HG02588 (cell line): ENCODE measurements around the gene TREH.

Experiments
- ATAC-seq: cut with Tn5 transposase; IDR thresholded peaks from one replicate; pipeline ENCODE4 v1.9.1; 2021; ENCODE audit warnings: mild to moderate bottlenecking, moderate library complexity; ENCODE audit not compliant: unreplicated experiment

The TREH gene

GRCh38 chr11:118651820-118652219, 27.6 kb downstream of the TREH start:
- ATAC-seq: no peak

GRCh38 chr11:118650366-118650765, 29.1 kb downstream of the TREH start:
- ATAC-seq: no peak

- no peak for ATAC-seq
Measured at GRCh38 chr11:118649941-118650340, 29.5 kb downstream of the TREH start.

DNA sequence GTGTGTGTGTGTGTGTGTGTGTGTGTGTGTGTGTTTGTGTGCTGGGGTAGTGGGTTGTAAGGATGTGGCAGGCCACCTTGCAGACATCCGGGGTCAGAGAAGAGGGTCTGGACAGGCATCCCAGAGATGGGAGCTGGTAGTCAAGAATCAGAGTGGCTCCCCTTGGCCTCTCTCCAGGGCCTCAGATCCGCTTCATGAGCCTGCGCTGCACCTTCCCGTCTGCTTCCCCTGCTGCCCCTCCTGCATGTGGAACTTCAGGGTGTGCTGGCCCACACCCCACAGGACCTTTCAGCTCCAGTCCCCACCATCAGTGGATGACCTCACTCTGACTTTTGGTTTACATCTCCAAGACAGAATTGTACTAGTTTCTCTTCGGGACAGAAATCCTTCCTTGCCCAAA, 31.2 kb downstream of the TREH start:
- no peak for ATAC-seq

DNA sequence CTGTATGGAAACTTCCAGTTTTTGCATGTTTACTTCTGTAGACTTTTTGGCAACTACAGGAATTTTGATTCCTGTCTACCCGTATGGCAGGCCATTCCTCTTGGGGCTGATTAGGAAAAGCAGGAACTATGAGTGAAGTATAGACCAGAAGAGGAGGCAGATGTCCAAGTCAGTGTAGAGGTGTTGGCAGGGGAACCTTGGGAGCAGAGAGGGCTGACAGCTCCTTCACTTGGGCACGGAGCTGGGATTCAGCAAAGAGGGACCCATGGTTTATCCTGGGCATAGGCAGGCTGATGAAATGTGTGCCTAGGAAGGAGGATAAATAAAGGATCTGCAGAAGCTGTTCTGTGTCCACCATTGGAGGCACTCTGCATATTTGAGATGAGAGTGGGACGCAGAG, 33.1 kb downstream of the TREH start:
- ATAC-seq: no peak

- no peak for ATAC-seq
Measured at GRCh38 chr11:118645066-118645715, 34.3 kb downstream of the TREH start.

DNA sequence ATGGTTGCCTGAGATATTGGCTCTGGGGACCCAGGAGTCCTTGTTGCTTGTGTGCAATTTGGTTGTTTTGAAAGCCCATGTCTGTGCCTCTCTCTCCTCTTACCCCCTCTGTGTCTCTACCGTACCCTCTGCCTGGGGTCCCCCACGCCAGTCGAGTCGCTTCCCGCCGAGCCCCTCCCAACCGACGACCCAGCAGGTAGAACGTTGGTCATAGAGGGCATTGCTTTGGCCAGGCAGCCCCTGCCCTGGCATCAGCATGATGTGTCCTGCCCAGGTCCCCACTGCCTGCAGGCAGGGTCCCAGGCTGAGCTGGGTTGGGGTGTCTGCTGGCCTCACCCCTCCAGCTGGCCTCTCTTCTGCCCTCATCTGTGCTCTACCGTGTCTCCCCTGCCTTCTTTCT, 35.0 kb downstream of the TREH start:
- no peak for ATAC-seq

DNA sequence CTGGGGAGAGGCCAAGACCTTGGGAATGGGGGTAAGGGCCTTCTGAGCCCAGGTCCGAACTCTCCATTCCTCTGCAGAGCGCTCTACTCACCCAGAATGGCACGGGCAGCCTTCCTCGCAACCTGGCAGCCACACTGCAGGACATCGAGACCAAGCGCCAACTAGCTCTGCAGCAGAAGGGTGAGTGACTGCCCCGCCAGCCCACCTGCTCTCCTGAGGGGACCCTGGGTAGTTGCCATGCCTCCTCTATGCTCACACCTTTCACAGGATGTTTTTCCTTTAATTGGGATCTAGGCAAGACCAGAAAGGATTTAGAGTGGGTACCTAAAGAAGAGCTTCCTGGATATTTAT, 35.5 kb downstream of the TREH start:
- ATAC-seq: no peak

DNA sequence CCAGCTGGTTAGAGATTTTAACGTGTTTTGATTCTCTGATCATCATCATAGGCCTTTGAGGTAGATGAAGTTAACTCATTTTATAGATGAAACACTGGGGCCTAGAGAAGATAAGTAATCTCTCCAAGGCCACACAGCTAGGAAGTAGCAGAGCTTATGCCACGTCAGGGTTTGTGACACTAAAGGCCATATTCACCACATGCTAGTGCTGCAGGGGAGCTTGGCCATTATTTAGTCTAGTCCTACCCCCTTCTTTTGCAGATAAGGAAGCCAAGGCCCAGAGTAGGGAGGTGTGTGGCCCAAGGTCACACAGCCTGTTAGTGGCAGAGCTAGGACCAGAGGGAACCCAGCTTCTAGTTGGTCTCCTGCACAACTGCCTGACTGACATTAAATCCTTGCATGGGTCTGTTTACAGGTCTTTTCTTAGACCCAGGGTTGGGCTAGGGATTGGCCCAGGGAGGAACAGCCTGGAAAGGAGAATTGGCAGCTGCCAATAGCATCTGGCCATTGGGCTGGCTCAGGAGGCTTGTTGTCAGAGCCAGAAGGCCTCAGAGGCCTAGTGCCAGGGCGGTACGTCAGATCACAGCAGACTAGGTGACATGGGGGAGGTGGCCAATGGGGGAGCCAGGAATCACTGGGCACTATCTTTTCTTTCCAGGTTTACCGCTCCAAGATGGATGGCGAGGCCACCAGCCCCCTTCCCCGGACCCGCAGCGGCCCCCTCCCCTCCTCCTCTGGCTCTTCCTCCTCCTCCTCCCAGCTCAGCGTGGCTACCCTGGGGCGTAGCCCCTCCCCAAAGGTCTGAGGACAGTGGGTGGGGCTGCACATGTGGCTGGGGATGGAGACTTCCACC, 36.1 kb downstream of the TREH start:
- ATAC-seq: no peak

- ATAC-seq: no peak
Measured at GRCh38 chr11:118641397-118642019, 37.9 kb downstream of the TREH start.

DNA sequence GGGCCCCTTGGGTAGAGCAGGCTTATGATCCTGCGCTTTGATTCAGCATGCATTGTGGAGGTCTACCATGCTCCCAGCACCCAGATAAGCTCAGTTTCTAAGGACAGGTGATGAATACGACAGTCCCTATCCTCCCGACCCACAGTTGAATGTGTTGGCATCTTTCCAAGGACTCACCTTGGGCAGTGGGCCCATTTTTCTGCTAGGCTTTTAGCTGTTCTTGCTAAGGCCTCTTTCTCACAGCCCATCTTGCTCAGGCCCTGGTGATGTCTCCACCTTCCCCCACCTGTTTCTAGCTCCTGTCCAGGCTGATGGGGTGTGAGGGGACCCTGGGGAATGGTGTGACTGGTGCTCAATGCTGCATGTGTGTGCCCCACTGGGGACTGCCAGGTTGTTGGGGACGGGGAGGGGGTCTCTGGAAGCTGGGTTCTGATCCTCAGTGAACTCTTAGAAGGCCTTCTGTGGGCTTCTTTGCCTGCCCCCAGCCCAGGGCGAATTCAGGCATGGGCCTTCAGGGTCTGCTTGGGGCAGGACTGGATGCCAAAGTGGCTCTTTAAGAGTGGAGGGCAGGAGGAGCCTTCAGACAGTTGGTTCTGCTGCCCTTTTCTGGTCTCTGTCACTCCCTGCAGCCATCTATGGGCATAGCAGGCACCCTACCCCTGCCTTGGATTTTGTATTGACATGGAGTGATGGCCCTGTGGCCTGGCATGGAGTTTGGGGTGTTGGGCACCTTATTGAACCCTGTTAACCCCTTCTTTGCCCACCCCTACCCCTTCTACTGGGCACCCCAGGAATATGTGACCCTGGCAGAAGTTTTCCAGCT, 38.9 kb downstream of the TREH start:
- ATAC-seq: no peak

- ATAC-seq: no peak
Measured at GRCh38 chr11:118639899-118640298, 39.6 kb downstream of the TREH start.

DNA sequence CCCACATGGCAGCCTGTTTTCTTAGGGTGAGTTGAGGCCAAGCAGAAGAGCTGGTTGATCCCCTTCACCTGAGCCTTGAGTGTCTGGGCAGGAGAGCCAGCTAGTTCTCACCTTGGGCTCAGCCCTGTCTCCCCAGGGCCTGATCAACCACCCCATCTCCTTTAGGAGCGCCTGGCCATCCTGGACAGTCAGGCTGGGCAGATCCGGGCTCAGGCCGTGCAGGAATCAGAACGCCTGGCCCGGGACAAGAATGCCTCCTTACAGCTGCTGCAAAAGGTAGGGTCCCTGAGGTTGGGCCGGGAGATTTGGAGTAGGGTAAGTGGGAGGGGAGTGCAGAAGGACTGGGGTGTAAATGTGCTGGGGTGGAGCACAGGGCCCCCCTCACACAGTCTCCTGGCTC, 40.7 kb downstream of the TREH start:
- ATAC-seq: no peak

- ATAC-seq: no peak
Measured at GRCh38 chr11:118636569-118637290, 42.7 kb downstream of the TREH start.

DNA sequence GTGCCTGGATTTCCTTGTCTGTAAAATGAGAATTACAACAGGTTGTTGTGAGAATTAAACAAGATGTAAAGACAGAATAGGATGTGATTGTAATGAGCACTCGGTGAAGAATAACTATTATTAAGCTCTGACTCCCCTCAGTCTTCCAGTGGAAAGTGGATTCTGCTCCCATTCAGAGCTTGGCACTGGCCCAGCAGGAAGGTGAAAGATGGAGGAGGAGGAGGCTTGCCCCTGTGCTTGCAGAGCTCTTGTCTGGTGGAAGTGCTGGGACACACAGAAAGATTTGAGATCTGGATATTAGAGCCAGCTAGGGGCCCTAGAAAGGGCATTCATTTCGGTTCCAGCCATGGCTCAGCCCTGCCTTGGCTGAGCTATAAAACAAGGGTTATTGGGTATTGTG, 43.8 kb downstream of the TREH start:
- no peak for ATAC-seq

DNA sequence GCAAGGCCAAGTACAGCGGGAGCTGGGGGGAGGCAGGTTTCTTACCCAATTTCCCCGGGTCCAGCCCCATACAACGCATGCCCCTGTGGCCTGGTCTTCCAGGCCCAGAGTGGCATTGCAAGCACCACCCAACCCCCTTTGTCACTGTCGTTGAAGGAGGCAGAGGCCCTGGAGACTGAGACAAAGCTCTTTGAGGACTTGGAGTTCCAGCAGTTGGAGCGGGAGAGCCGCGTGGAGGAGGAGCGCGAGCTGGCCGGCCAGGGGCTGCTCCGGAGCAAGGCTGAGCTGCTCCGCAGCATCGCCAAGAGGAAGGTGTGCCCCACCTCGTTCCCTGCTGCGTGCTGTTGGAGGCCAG, 44.2 kb downstream of the TREH start:
- no peak for ATAC-seq

GRCh38 chr11:118634431-118635236, 44.8 kb downstream of the TREH start:
- no peak for ATAC-seq

GRCh38 chr11:118633979-118634378, 45.5 kb downstream of the TREH start:
- ATAC-seq: no peak

- ATAC-seq: no peak
Measured at GRCh38 chr11:118633319-118633690, 46.1 kb downstream of the TREH start.
